CD4-positive, alpha-beta T cell treated with Interleukin-15 for 1 hour (primary cell): ENCODE results near the gene PHPT1.
"Not testable (repeated sequence)": the region's sequence is repeated elsewhere in the genome, so short reads cannot be mapped to it uniquely, and the experiment has no call there.

Experiments
- DNase-seq: peaks from one replicate; pipeline ENCODE4 v3.0.0-alpha.2; 2020

Gene PHPT1

GRCh38 chr9:136849038-136849959, at the start of gene PHPT1:
Gene PHPT1, plus strand, starts transcription at chr9:136849409. Its CDS starts 22 bp downstream, at chr9:136849431.
- DNase-seq = peak; percentile 97

GRCh38 chr9:136799854-136800657, 49.2 kb upstream of the PHPT1 start:
- DNase-seq = peak; percentile 88

- DNase-seq = no peak
Measured at GRCh38 chr9:136802321-136802720, 46.9 kb upstream of the PHPT1 start.

- not testable (repeated sequence) for DNase-seq
Measured at GRCh38 chr9:136803009-136803550, 46.1 kb upstream of the PHPT1 start.

GRCh38 chr9:136803551-136804508, 45.4 kb upstream of the PHPT1 start:
- no peak for DNase-seq

- DNase-seq = no peak
Measured at GRCh38 chr9:136804509-136805206, 44.6 kb upstream of the PHPT1 start.

DNA sequence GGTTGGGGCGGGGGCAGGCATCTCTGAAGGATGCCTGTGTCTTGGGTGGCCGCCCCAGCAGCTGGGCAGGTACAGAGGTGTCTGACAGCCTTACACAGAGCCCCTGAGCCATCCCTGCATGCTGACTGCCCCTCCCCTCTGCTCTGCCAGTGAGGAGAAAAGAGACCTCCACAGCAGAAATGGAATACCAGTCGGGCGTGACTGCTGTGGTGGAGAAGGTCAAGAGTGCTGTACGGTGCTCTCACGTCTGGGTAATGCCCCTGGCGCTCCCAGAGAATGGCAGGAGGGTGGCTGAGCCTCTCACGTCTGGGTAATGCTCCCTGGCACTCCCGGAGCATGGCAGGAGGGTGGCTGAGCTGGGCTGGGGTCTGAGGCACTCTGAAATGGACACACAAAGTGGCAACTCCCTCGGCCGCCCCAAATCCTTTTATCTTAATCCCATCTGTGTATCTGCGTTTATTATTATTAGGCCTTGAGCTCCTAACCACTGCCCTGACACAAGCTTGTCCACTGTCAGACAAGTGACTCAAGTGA, 43.9 kb upstream of the PHPT1 start:
- peak; percentile 7 for DNase-seq

DNA sequence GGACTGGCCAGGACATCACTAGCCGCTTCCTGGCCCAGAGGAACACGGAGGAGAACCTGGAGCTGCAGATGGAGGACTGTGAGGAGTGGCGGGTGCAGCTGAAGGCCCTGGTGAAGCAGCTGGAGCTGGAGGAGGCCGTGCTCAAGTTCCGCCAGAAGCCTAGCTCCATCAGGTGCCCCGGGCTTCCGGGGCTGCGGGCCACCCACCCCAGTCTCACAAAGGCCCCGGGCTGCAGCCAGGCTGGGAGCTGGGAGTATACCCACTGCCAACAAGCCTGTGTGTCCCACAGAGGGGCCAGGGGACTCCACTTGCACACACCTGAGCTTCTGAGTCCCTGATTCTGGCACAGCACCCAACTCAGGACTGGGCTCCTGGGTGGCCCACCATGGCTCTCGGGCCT, 43.1 kb upstream of the PHPT1 start:
- peak; percentile 14 for DNase-seq

- DNase-seq = peak; percentile 8
Measured at GRCh38 chr9:136806631-136807201, 42.5 kb upstream of the PHPT1 start.

DNA sequence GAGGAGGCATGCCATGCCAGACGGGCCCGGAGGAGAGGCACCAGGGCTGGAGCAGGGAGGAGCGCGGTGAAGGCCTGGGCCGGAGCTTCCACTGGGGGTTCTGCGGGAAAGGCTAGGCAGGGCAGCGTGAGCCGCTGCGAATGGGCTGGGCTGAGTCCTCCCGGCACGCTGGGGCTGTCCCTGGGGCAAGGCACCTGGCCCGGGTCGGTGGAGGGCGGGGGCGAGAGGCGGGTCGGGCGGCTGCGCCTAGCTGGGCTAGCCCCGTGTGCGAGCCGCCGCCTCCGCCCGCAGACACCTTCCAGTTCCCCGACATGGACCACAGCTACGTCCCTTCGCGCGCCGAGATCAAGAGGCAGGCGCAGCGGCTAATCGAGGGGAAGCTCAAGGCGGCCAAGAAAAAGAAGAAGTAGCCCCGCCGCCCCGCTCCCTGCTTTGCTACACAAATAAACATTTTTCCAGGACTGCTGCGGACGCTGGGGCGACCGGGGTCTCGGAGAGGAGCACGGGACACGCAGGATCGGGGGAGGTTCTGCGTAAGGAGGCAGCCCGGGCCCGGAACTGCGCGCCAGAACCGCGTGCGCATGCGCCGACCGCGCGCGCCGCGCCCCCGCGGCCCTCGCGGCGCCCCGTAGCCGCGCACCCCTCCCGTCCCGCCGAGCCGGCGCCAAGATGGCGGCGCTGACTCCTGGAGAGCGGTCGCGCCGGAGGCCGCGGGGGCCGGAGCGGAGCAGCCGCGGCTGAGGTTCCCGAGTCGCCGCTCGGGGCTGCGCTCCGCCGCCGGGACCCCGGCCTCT, 41.7 kb upstream of the PHPT1 start, which contains the start of gene RABL6:
TSS of gene RABL6 (plus strand) at position 668 of the 794 bp plus-strand sequence. CDS start 249 bp downstream, outside the sequence.
- DNase-seq = peak; percentile 82

GRCh38 chr9:136808075-136808805, 41.0 kb upstream of the PHPT1 start:
- peak; percentile 47 for DNase-seq

DNA sequence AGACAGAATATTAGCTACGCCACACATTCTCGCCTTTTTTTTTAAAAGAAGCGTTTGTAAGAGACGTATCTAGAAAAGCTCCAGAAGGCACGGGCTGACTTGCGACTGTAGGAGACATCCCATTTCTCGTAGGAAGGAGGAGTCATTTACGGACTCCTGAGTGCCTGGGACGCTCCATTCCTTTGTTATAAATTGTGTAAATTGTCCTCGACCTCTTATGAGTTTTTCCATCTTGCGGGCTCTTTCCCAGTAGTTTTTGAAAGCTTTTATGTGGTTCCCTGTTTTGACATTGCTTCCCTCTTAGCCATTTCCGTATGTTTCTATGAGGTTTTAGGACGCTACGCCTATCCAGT, 40.4 kb upstream of the PHPT1 start:
- no peak for DNase-seq

GRCh38 chr9:136814725-136815421, 34.3 kb upstream of the PHPT1 start:
- DNase-seq = no peak

DNA sequence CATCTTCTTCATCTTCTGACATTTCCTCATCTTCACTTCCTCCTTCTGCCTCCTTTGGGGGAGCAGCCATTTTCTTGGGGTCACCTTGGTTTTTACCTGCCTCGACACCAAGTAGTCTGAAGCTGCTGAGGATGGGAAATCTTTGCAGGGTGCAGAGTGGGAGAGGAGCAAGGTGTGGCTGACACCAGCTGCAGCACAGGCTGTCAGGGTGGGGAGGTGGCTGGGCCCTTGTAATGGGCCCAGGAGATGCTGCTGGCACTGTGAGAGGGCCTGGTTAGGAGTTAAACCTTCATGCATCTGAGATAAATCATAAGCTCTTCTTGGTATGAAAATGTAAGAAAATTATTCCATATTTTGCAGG, 33.8 kb upstream of the PHPT1 start:
- no peak for DNase-seq

DNA sequence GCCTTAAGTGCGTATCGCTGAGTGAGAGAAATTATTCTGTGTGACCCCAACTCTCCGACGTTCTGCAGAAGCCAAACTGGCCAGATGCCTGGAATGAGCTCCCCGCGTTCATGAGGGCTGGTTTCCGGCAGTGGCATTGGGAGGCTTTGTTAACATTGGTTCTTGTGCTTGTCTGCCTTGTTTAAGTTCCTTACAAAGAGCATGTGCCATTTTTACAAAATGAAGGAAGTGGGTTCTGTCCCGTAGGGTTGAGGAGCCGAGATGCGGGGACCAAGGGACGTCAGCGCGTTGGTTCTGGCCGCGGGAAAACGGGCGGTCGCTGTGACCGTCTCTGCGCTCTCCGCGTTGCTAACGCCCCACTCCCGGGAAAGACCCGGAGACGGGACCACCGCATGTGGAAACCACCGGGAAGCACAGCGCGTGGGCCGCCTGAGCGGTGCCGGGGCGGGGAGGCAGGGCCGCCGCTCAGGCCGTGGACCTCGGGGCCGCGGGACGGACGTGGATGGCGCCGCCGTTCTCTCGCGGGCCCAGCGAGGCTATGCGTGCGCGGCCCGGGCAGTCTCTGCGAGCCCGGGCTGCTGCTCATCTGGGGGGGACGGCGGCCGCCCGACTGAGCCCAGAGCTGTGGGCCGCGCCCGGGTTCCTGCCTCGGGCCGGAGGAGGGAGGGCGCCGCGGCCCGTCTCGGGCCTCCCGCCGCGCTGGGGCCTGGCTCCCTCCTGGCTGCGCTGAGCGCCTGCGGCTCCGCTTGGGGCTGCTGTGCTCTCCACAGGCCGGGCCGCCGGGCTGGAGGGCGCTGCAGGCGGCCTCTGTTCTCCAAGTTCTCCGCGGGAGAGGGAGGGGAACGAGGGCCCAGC, 28.0 kb upstream of the PHPT1 start:
- DNase-seq = no peak

DNA sequence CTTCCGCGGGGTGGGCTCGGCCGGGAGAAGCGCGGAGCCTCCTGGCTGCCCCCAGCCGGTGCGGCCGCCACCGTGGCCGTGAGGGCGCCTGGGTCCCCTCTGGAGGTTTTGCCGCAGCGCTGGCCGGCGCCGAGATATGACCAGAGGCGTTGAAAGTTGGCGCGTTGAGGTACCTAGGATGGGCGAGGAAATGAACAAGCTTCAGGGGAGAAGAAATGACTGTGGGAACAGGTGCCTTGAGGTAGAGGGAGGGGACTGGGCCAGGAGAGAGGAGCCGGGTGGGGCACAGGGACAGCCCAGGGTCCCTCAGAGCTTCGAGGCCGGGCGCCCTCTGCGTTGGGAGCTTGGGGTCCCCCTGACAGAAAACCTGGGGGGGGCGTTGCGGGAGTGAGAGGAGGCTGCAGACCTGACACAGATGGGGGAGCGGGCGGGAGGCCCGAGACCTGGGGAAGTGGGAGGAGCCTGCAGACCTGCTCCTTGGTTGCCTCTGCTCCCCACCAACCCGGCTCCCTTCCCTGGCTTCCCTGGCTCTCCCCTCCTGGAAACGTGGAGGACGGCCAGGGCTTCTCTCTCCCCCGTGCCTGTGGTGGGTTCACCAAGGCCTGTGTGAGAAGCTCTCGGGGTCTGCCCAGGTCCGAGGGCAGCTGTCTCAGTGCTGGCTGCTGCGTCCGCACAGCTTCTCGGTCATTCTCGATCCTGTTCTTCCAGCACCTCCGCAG, 27.2 kb upstream of the PHPT1 start:
- no peak for DNase-seq
